GM21526 (cell line): ENCODE results near the gene MAP4K4.
"Not testable (repeated sequence)": the region's sequence is repeated elsewhere in the genome, so short reads cannot be mapped to it uniquely, and the experiment has no call there.

Source experiments
- ATAC-seq: cut with Tn5 transposase; IDR thresholded peaks from one replicate; pipeline ENCODE4 v1.9.1; 2021; ENCODE audit warnings: moderate library complexity; ENCODE audit not compliant: unreplicated experiment, low FRiP score

The MAP4K4 gene

GRCh38 chr2:101763496-101764333, 66.2 kb downstream of the MAP4K4 start:
- no peak for ATAC-seq

GRCh38 chr2:101766337-101766736, 68.8 kb downstream of the MAP4K4 start:
- no peak for ATAC-seq

GRCh38 chr2:101766871-101767739, 69.6 kb downstream of the MAP4K4 start:
- no peak for ATAC-seq

- ATAC-seq, result no peak
Observed at GRCh38 chr2:101768556-101769220, 71.2 kb downstream of the MAP4K4 start.

- not testable (repeated sequence) for ATAC-seq
Observed at GRCh38 chr2:101769726-101770125, 72.2 kb downstream of the MAP4K4 start.

GRCh38 chr2:101770726-101771125, 73.2 kb downstream of the MAP4K4 start:
- ATAC-seq, result no peak

GRCh38 chr2:101771227-101771902, 73.9 kb downstream of the MAP4K4 start:
- ATAC-seq, result no peak

GRCh38 chr2:101771910-101772321, 74.4 kb downstream of the MAP4K4 start:
- ATAC-seq, result no peak

- no peak for ATAC-seq
Observed at GRCh38 chr2:101773137-101773536, 75.6 kb downstream of the MAP4K4 start.

- ATAC-seq, result not testable (repeated sequence)
Observed at GRCh38 chr2:101773961-101774360, 76.5 kb downstream of the MAP4K4 start.

- no peak for ATAC-seq
Observed at GRCh38 chr2:101775092-101775491, 77.6 kb downstream of the MAP4K4 start.

- no peak for ATAC-seq
Observed at GRCh38 chr2:101775636-101776035, 78.1 kb downstream of the MAP4K4 start.

- no peak for ATAC-seq
Observed at GRCh38 chr2:101776172-101777043, 78.9 kb downstream of the MAP4K4 start.

GRCh38 chr2:101777337-101777736, 79.8 kb downstream of the MAP4K4 start:
- no peak for ATAC-seq

- no peak for ATAC-seq
Observed at GRCh38 chr2:101778102-101778501, 80.6 kb downstream of the MAP4K4 start.

GRCh38 chr2:101779190-101779589, 81.7 kb downstream of the MAP4K4 start:
- no peak for ATAC-seq

GRCh38 chr2:101779656-101780055, 82.1 kb downstream of the MAP4K4 start:
- ATAC-seq, result no peak

- no peak for ATAC-seq
Observed at GRCh38 chr2:101781326-101781725, 83.8 kb downstream of the MAP4K4 start.

GRCh38 chr2:101781791-101782426, 84.4 kb downstream of the MAP4K4 start:
- ATAC-seq, result no peak
